ENCODE results near the gene ERBB4.

DNA sequence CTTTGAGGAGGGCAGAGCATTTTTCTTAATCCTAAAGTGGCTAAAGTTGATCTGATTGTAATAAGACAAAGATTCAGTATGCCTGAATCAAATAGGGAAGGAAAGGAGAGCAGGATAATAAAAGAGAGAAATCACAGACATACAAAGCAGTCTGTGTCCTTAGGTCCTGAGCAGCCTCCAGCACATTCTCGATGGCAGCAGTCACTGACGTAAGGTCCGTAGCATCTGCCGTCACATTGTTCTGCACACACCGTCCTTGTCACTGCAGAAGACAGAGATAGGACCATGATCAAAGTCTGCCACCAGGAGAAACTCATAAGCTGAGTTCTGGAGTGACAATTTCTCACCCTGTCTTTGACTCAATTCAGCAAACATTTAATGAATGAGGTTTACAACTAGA lies 813.7 kb downstream of the ERBB4 start:
- TF ChIP-seq POLR2A (IDR thresholded peaks at IDR 0.05) (no peak), CTCF (IDR thresholded peaks at IDR 0.05 in 4 of 5, conservative IDR thresholded peaks at IDR 0.05 in 1 of 5) (no peak)

Measured in gastrocnemius medialis (tissue), 4 donors.